HEK293 (cell line): ENCODE measurements around the gene CIAO2B.

Source experiments
- CTCF ChIP-seq: fragments of 450-650 bp; formaldehyde crosslinking; IDR thresholded peaks from 2 replicates; pipeline ENCODE4 v1.5.1; 2016; ENCODE audit warnings: missing biosample characterization, missing genetic modification characterization
- ZBTB8A ChIP-seq: fragments of 450-650 bp; formaldehyde crosslinking; IDR thresholded peaks from 2 replicates; pipeline ENCODE4 v1.5.1; 2016; ENCODE audit warnings: missing biosample characterization, missing genetic modification characterization
- ZNF76 ChIP-seq: fragments of 450-650 bp; formaldehyde crosslinking; IDR thresholded peaks from 2 replicates; pipeline ENCODE4; 2016; ENCODE audit warnings: low read depth, missing biosample characterization, missing genetic modification characterization, borderline replicate concordance

GRCh38 chr16:66948837-66949225 is 14.6 kb upstream of the CIAO2B start:
- TF ChIP-seq ZNF76 (tag by site-specific recombination) (no peak), CTCF (tag by site-specific recombination) (no peak), ZBTB8A (tag by site-specific recombination) (no peak)
